ENCODE results near the gene LSM11.

The LSM11 gene

DNA sequence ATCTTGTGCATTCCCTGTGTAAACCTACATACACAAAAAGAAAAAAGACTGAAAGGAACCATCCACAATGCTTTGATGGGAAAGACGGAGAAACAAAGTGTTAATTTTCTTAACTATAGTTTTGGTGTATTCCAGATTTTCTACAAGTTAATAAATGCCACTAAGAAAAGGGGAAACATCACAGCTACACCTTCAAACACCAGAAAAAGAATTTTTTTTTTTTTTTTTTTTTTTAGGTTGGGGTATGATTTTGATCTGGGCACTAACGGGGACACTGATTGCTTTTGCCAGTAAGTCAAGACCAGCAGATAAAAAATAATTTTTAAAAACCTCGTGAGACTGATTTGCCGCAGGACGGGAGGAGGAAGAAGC lies 12.6 kb upstream of the LSM11 start:
- DNase-seq (ENCODE audit: low spot score): no peak
- TF ChIP-seq, protein P1, sequence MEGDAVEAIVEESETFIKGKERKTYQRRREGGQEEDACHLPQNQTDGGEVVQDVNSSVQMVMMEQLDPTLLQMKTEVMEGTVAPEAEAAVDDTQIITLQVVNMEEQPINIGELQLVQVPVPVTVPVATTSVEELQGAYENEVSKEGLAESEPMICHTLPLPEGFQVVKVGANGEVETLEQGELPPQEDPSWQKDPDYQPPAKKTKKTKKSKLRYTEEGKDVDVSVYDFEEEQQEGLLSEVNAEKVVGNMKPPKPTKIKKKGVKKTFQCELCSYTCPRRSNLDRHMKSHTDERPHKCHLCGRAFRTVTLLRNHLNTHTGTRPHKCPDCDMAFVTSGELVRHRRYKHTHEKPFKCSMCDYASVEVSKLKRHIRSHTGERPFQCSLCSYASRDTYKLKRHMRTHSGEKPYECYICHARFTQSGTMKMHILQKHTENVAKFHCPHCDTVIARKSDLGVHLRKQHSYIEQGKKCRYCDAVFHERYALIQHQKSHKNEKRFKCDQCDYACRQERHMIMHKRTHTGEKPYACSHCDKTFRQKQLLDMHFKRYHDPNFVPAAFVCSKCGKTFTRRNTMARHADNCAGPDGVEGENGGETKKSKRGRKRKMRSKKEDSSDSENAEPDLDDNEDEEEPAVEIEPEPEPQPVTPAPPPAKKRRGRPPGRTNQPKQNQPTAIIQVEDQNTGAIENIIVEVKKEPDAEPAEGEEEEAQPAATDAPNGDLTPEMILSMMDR (IDR thresholded peaks at IDR 0.05; ENCODE audit: extremely low read depth, missing control alignments): no peak

DNA sequence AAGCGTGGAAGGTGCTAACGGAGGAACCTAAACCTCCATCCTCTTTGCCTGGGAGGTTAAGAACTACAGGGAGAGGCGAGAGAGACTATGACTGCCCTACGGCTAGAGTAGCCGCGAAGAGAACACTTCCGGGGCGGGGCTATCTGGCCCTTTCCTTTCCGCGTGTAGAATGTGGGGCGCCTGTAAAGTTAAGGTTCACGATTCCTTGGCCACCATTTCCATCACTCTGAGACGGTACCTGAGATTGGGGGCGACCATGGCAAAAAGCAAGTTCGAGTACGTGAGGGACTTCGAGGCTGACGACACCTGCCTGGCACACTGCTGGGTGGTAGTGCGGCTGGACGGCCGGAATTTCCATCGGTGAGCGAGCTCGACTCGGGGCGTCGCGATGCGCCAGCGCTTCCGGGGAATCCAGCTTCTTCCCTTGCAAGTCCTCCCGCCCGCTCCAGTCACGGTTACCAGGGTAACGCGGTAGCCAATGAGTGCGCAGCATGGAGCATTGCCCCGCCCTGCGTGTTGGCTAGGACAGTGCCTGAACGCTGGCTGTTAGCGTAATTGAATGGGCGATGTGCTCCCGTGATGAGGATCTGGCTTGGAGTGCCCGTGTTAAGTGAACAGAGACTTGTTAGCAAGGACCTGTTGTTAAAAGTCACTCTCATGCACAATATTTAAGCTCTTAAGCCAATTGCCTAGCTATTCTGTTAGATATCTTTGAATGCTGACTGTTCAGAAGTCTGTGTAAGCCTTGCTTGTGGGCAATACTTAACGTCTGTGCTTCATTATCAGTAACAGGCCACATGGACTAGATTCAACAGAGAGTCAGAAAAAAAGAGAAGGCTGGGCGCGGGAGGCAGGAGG lies 12.0 kb upstream of the LSM11 start, which contains the start of gene THG1L:
THG1L (plus strand) TSS at position 149 of the 858 bp plus-strand sequence; CDS start at position 170, 21 bp downstream.
- TF ChIP-seq, protein P1 (IDR thresholded peaks at IDR 0.05; ENCODE audit: extremely low read depth, missing control alignments): no peak
- peak; percentile 92 for DNase-seq (ENCODE audit: low spot score)

DNA sequence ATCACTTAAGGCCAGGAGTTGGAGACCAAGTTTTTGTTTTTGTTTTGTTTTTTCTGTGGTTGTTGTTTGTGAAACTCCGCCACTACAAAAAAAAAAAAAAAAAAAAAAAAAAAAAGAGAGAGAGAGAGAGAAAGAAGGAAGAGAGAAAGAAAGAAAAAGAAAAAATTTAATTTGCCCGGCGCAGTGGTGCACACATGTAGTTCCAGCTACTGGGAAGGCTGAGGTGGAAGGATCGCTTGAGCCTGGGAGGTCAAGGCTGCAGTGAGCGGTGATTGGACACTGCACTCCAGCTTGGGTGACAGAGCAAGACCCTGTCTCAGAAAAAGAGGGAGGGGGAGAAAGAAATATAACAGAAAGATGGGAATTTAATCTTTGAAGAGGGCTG lies 11.4 kb upstream of the LSM11 start:
- TF ChIP-seq, protein P1 (IDR thresholded peaks at IDR 0.05; ENCODE audit: extremely low read depth, missing control alignments): no peak
- DNase-seq (ENCODE audit: low spot score): no peak

DNA sequence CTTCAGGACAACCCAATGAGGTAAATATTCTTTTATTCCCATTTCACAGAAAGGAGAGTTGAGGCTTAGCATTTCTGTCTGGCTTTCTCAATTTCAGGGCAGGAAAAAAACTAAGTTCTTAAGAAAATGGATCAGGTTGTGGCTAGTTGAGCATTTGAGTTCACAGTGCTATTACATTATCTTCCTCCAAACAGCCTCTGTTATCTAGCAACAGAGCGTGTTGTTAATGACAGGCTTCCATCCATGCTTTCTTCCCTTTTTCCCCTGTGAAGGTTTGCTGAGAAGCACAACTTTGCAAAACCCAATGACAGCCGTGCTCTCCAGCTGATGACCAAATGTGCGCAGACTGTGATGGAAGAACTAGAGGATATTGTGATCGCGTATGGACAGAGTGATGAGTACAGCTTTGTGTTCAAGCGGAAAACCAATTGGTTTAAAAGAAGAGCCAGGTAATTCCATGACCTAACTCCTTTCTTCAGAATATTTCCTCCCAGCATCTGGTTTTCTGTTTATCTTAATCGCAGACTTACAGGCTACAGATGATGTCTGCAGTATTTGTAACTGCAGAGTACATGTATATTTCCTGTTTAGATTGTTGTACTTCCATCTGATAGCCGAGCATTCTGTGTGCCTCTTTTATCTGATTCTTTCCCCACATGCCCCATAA lies 10.8 kb upstream of the LSM11 start:
- TF ChIP-seq, protein P1 (IDR thresholded peaks at IDR 0.05; ENCODE audit: extremely low read depth, missing control alignments): no peak
- no peak for DNase-seq (ENCODE audit: low spot score)

DNA sequence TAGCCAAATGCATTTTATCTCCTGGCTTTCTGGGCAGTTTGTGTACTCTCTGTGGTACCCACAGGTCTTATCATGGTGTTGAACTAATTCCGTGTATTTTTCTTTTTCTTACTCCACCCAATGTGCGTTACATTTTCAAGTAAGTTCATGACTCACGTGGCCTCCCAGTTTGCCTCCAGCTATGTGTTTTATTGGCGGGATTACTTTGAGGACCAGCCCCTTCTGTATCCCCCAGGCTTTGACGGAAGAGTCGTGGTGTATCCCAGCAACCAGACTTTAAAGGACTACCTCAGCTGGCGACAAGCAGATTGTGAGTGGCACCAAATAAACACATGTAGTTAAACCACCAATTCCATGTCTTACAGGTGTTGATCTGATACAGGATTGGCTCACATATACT lies 9.1 kb upstream of the LSM11 start:
- no peak for DNase-seq (ENCODE audit: low spot score)
- TF ChIP-seq, protein P1 (IDR thresholded peaks at IDR 0.05; ENCODE audit: extremely low read depth, missing control alignments): no peak

DNA sequence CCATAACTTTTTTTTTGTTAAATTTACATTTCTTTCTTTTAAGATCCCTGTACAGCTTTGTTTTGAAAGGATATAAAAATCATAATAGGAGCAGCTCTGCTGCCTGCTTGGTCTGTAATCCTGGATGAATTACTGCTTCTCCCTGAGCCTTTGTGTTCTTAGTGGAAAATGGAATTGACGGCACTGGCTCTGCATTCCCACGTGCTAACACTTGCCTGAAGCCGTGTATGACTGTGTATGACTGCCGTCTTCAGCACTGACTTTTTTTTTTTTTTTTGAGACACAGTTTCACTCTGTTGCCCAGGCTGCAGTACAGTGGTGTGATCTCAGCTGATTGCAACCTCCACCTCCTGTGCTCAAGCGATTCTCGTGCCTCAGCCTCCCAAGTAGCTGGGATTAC lies 7.5 kb upstream of the LSM11 start:
- TF ChIP-seq, protein P1 (IDR thresholded peaks at IDR 0.05; ENCODE audit: extremely low read depth, missing control alignments): no peak
- DNase-seq (ENCODE audit: low spot score): no peak

Data from GM20000 (cell line).